NT2/D1 (cell line): Measurements from ENCODE around the gene RYR3.

Experiments used
- SUZ12 ChIP-seq: IDR thresholded peaks from 2 replicates; pipeline ENCODE4 v1.6.1; 2011; ENCODE audit not compliant: insufficient read length, insufficient read depth; ENCODE audit errors: extremely low read depth
- YY1 ChIP-seq: IDR thresholded peaks from 2 replicates; pipeline ENCODE4 v1.6.1; 2011; ENCODE audit not compliant: insufficient read length, insufficient read depth

DNA sequence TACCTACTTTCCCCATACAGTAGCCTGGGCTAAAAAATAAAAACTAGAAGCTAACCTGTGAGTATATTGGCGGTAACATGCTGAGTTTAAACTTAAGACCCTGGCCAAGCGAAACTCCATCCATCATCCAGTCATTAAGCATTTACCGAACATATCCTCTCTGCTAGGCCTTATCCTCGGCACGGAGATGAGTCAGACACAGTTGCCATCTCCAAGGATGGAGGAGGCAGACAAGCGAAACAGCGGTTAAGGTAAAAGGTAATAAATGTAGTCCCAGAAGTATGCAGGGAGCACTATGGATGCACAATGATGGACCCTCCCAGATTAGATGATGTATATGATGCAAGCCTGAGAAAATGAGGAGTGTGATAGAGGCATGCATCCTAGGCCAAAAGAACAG lies 143.6 kb downstream of the RYR3 start:
- no peak for TF ChIP-seq YY1
- no peak for TF ChIP-seq SUZ12
